GM19238 (cell line): ENCODE results near the gene TRPC6.
"Not testable (repeated sequence)": the region's sequence is repeated elsewhere in the genome, so short reads cannot be mapped to it uniquely, and the experiment has no call there.

Experiments used
- DNase-seq: peaks from one replicate; pipeline ENCODE4 v3.0.0; 2011; ENCODE audit warnings: low spot score; ENCODE audit not compliant: insufficient read length

The TRPC6 gene

DNA sequence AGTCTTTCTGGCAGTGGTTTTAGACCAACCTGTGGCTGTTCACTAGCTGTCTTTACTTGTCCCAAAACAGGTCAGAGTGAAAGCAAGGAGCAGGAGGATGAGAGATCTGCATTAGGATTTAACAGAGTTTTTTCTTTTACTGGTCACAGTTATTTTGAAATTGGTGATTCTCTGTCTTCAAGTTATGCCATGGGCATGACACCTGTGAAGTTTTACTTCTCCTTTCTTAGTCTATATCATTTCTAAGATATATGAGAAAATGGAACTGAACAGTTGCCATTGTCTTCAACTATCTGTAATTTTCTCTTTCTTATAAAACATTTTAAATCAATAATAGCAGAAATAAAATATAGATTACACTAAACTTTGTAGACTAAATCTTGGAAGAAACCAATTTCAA lies 60.6 kb downstream of the TRPC6 start:
- DNase-seq = no peak

DNA sequence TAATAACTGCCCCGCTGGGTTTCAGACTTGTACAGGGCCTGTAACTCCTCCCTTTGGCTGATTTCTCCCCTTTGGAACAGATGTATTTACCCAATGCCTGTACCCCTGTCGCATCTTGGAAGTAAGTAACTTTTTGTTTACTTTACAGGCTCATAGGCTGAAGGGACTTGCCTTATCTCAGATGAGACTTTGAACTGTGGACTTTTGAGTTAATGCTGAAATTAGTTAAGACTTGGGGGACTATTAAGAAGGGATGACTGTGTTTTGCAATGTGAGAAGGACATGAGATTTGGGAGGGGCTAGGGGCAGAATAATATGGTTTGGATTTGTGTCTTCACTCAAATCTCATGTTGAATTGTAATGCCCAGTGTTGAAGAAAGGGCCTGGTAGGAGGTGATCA lies 62.0 kb downstream of the TRPC6 start:
- no peak for DNase-seq

DNA sequence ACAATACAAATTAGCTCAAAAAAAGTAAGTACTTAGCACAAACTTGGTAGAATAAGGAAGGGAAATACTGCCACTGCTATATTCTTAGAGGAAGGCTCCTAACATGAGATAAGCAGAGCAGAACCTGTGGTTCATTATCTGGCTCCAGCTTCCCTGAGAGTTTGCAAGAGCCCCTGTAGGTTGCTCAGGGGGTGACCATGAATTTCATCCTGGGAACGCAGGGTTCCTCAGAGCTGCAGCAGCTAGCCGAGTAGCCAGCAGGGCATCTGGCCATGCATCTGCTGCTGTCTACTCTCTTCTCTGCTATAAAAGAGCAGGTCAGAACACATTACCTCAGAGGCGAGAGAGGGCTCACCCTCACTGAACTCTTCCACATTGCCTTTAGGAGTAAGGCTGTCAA lies 67.3 kb downstream of the TRPC6 start:
- DNase-seq = no peak

DNA sequence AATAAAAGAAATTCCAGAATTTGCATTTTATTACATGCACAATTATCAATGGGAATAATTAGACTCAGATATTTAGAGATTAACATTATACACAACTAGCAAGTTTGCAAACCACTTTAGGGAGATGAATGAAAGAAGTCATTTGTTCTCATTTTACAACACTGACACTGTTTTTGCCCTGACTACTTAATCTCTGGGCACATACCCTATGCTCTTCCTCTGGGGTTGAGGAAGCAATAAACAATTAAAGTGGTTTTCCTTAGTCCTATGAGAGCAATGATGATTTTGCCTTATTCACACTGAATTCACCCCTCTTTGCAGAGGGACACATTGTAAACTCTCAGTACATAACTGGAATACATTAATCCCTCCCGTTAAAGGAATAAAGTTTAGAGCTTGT lies 72.7 kb downstream of the TRPC6 start:
- DNase-seq = no peak

DNA sequence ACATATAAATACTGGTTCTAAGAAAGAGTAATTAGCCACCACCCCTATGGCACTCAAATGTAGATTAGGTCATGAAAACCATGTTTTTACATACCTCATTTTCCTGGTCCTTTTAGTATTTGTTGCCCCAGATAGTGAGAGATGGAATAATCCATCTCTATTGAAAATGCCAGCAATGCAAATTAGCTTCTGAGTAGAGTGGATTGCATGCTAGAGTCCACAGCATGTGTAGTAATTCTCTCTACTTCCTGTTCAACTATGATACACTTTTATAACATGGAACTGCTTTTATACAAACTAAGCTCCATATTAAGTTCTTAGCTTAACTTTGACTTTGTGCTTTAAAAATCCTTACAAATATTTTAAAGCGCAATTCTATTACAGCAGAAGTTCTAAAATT lies 73.2 kb downstream of the TRPC6 start:
- no peak for DNase-seq

DNA sequence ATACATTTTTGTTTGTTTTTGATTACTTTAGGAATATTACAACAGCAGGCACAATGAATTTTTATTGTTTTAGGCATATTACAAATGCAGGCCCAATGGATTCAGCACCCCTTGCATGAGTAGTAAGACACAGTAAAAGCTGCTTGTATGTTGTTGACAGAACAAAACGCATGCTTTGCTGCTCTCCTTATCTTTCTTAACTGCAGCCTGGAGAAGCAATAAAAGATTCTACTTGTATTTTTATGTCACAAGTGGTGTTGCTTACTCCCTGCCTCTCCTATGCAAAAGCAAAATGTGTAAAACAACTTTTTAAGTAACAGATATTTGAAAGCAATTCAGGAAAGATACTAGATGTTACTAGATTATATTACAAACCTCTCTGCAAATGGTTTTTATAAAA lies 73.9 kb downstream of the TRPC6 start:
- no peak for DNase-seq

DNA sequence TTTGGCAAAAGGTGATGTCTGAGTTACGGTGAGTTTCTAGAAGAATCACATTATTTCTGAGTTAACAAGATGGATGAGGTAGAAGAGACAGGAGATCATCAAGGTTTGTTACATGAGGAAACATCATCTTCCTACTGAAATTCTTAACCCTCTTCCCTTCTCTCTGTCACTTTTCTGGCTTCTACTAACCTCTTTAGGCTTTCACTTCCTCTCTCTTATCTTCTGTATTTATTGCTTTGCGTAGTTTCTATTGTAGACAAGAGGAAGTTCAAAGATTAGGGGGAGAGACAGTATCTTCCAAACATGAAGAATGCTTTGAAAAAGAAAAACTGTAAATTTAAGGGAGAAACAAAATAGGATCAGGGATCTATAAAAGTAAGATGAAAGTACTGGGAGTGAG lies 75.4 kb downstream of the TRPC6 start:
- DNase-seq = no peak

DNA sequence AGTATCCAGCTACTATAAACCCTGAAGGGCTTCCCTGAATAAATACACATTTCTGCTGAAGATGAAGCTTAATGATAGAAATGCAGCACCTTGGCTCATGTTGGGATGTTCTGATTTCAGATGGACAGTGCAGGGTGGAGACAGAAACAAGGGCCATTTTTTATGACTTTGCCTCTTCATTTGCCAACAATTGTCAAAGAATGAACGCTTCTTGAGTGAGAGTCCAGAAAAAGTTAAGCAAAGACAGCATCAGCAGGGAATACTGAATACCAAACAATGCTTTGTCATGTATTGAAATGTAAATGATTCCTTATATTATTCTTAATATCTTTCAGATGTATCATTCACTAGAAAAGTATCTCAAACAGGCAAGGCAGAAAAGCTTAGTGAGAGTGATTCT lies 84.9 kb downstream of the TRPC6 start:
- DNase-seq = no peak

DNA sequence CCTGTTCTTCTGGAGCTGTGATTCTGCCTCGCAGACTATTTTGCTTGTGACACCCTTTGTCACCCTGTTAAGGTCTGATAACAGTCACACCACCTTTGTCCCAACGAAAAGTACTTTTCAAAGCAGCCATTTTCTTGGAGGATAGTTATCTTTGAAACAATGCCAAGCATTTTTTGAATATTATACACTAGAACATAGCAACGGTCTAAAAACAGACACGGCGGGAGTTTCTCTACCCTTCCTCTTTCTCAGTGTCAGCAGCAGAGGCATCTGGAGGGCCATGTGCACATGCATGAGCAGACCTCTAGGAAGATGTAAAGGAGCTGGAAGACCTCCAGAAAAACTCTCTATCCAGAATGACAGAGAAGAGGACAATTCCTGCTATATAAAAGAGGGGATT lies 86.5 kb downstream of the TRPC6 start:
- no peak for DNase-seq

DNA sequence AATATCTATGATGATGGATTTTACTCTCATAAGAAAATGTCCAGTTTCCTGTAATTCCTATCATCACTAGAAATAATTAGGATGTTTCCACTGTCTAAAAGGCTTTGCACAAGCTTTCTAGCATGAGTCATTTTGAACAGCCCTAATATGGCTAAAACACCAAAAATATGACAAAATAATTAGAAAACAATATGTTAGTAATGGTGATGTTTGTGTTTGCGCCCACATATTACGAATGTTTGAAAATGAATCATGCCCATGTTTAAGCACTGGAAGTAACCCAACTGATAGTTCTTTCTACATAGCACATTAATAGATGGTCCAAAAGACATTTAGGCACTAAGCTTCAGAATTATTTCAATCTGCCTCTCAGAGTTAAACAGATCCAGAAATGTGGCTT lies 96.0 kb downstream of the TRPC6 start:
- DNase-seq = no peak

DNA sequence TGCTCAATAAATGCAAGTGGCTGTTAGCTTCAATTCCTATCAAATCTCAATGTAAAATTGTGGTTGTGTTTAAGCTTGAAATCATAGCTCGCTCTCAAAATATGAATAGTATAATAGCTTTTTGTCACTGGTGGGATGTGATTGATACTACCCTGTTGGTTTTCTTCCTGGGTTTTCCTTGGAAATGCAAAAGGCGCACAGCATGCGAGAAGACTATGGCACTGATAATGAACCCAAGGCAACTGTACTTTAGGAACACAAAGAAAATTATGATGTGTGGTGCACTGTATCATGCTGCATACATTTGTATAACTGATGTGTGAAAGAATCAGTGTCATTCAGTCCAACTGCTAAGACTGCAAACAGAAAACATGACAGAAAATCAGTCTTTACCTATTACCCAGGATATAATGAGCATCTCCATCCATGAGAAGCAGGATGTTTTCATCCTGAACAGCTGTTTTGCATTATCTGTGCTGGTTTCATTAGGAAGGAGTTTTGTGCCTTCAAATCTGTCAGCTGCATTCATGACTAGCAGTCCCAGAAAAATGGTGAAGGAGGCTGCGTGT lies 101.2 kb downstream of the TRPC6 start:
- no peak for DNase-seq

DNA sequence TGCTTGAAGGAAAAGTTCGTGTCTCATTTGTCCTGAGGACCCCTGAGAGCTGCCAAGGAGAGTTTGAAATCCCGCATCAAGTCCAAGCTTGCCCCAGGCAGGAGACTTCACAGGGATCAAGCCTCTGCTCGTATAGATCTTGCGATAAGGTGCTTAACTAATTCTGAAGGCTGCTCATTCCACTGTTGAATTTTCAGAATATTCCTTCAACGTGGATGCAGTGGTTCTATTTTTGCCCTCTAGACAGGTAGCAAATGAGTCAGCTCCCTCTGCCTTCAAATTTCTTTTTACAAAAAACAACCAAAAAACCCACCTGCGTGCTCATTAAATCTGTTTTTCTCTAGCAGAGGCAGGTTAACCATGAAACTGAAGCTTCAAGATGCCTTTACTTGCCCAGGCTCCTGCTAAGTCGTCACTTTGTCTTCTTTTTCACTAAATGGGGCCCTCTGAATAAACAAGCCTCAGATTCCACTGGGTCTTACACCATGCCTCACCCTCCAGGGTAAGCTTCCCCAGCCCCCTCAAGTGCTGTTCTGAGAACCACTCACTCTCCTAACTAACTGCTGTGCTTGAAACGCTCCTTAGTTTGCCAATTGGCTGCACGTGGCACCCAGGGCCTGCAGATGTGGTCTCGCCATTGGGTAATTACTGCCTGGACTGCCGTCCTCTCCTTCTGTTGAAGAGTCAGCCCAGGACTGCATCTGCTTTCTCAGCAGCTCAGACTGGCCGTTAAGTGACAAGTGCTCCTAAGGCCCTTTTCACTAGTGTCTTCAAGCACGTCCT lies 105.0 kb downstream of the TRPC6 start:
- no peak for DNase-seq

DNA sequence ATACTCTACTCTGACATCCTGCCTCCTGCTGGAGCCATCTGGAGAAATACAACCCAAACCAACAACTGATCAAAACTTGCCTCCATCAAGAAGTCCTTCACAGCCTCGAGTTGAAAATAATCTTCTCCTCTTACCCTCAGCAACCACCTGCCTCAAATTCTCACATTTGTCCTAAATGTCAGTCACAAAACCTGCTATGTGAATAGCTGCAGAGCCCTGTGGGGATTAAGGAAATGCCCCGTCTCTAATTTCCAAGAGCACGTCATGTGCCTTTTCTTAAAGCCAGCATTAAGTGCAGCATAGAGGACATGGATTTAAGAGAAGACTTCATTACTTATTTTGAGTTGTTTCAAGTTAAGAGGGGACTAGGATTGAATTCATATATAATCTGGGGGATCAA lies 105.9 kb downstream of the TRPC6 start:
- DNase-seq = no peak

DNA sequence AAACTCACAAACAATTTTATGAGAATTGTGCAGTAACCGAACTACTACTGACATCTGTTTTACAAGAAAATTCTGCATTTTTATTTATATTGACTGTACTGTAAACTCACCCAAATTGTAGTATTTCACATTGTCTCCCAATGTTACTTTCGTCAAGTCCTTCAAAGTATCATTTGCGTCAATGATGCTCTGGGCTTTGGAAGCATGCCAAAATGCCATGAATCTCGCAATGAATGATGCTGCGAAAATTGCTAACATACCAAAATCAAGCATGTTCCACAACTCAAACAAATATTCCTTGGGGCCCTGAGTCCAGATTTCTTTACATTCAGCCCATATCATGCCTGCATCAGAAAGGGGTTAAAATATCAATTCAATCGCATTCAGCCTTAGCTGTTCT lies 107.6 kb downstream of the TRPC6 start:
- no peak for DNase-seq

DNA sequence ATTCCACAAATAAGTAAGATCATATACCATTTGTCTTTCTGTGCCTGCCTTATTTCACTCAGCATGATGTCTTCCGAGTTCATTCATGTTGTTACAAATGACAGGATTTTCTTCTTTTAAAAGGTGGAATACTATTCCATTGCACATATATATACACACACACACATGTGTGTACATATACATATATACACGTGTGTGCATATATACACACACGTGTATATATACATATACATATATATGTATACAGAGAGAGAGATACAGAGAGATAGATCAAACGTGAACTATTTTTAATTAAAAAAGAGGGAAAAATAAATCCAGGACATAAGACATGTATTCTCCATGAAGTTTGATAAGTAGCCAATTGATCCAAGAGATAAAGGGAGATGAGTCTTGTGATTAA lies 108.1 kb downstream of the TRPC6 start:
- no peak for DNase-seq

DNA sequence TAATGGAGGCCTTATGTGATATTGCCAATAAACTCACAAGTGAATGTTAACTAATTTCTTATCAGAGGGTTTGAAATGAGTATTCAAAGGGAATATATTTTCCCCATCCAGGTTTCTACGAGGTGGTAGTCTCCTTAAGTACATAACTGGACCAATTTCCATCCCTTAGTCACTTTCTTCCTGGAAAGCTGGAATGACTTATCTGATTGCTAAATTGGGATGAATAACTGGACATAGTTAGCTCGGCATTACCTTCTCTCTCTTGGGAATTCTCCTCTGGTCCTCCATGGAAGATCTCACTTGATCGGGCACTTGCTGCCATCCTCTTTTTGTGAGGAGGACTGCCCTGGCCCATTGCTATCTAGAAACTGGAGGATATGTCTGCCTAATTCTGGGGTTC lies 109.1 kb downstream of the TRPC6 start:
- DNase-seq = no peak

DNA sequence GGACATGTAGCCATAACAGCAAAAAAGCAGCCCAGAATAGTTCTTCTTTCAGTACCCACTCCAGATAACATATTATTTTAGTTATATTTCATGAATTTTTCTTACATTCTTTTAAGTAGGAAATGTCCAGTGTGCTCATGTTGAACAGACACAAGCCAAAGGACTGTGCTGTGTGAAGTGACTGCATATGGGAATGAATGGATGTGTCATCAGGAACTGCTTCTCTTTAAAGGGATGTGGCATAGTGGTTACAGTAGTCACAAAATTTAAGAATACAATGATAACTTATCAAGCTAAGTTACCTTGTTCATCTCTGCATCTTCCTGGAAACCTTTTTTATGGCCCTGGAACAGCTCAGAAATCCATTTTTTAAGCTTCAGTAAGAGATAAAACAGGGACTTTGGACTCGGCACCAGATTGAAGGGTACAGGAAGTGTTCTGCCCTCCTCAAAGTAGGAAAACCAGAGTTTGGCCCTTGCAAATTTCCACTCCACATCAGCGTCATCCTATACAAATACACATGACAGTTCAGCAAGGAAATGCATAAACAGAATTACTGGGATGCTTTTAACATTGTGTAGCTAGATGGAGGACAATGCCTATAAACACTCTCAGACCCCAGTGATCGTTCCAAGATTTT lies 112.8 kb downstream of the TRPC6 start:
- no peak for DNase-seq

DNA sequence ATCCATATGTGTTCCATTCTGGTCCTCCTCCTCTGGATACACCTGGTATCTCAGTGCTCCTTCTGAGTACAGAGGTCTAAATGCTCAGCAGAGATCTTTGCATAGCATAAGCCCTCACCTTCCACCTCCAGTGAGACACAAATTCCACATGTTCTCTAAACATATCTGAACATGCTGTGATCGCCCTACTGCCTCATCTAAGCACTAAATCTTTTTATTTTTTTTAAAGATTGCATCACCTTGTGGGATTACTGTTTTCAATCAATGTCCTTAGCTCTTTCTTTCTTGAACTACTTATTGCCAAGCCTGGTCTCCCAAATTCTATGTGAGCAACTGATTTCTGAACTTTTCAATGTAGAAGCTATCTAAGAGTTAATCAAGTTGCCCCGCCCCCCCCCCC lies 113.4 kb downstream of the TRPC6 start:
- DNase-seq = no peak

DNA sequence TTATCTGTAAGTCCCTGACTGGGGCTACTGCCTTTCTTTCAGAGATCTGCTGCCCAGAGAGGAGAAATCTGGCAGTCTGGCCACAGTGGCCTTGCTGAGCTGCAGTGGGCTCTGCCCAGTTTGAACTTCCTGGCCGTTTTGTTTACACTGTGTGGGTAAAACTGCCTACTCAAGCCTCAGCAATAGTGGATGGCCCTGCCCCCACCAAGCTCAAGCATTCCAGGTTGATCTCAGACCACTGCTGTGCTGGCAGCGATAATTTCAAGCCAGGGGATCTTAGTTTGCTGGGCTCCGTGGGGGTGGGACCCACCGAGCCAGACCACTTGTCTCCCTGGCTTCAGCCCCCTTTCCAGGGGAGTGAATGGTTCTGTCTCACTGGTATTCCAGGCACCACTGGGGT lies 117.5 kb downstream of the TRPC6 start:
- DNase-seq = no peak

DNA sequence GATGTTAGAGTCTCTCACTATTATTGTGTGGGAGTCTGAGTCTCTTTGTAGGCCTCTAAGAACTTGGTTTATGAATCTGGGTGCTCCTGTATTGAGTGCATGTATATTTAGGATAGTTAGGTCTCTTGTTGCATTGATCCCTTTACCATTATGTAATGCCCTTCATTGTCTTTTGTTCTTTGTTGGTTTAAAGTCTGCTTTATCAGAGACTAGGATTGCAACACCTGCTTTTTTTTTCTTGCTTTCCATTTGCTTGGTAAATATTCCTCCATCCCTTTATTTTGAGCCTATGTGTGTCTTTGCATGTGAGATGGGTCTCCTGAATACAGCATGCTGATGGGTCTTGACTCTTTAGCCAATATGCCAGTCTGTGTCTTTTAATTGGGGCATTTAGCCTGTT lies 119.4 kb downstream of the TRPC6 start:
- not testable (repeated sequence) for DNase-seq

DNA sequence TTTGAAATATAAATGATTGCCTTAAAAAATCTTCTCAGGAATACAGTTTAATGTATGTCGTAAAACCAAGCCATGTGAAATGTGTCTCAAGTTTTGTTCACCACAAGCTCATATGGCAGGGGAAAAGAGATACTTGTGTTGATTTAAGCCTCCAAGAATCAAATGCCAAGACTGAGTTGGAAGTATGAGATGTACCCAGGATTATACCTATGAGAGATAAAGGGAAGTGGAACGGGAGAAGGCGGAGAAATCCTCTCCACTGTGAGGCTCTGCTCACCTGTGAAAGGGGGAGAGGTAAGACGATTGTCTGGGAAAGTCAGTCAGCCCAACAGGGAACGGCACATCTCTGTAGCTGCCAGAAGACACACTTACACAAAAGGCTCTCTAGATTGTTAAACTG lies 124.8 kb downstream of the TRPC6 start:
- no peak for DNase-seq

DNA sequence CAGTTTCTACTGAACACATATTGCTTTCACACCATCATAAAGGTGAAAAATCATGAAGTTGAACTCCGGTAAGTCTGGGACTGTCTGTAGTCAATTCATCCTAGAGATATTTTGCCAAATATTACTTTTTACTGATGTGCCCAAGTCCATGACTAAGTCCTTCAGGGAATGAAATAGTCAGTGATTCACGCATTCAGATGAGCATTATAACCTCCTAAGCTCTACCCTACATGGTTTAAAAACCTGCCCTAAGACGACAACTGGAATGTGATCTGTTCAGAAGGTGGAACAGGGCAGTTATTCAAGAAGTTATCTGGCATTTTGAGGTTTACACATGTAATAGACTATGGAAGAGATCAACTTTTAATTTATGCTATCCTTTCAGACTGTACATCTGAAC lies 125.6 kb downstream of the TRPC6 start:
- no peak for DNase-seq

DNA sequence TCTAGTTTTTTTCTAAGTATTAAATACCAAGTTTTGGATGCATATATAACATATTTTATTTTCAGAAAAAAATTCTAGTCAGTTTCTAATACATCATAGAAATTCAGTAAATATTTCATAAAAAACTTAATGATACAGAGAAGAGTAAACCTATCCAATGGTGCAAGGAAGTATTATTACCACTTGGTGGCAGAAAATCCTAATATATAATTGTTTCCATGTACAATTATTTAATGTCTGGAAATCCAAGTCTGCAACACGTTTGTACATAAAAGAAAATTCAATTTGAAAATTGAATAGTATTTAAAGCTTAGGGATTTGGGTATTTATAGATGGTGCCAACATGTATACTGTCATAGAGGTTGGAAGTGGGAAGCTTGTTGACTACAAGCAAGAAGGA lies 127.0 kb downstream of the TRPC6 start:
- no peak for DNase-seq
